Ovary (tissue), 9 donors: ENCODE data around the gene ANTXR2. TPM values are rescaled to one million over a fixed set of nuclear protein-coding genes. Genes with fewer than 3 reads are reported as not detected.

Source experiments
- DNase-seq, 5 donors: peaks; one replicate each; pipeline ENCODE4 v3.0.0-alpha.2; 2019 to 2020
- H3K27ac ChIP-seq, 2 donors: fragments of 200-600 bp; one replicate each; pipeline versions ENCODE4 v1.5.1 to v1.8.0; 2019 to 2022
- H3K27me3 ChIP-seq: fragments of 200-600 bp; one replicate; pipeline ENCODE4 v1.8.0; 2022
- H3K36me3 ChIP-seq: fragments of 200-600 bp; sonication (generic); one replicate; pipeline ENCODE4 v1.5.1; 2019
- H3K4me1 ChIP-seq: one replicate; pipeline ENCODE4 v1.8.1; 2013; ENCODE audit warnings: mild to moderate bottlenecking, moderate library complexity; ENCODE audit not compliant: insufficient read depth
- H3K4me3 ChIP-seq: fragments of 200-600 bp; sonication (generic); one replicate; pipeline ENCODE4 v1.5.1; 2017
- H3K9me3 ChIP-seq, 2 donors: fragments of 200-600 bp in 1 of 2; sonication (generic) in 1 of 2; one replicate each; pipeline versions ENCODE4 v1.5.1 to v1.8.1; 2013 to 2019; ENCODE audit warnings: mild to moderate bottlenecking in 1 of 2, moderate library complexity in 1 of 2
- CTCF ChIP-seq, 3 donors: fragments of 450-650 bp in 2 of 3; fragments of 200-600 bp in 1 of 3; IDR thresholded peaks; one replicate each; pipeline versions ENCODE4 v1.5.1 to v1.8.0; 2016 to 2022; ENCODE audit warnings: antibody characterized with exemption in 3 of 3, mild to moderate bottlenecking in 1 of 3
- EP300 ChIP-seq: sonication (generic); formaldehyde crosslinking; IDR thresholded peaks from one replicate; pipeline ENCODE4 v1.6.1; 2017; ENCODE audit warnings: antibody characterized with exemption
- POLR2A ChIP-seq: fragments of 450-650 bp; IDR thresholded peaks from one replicate; pipeline ENCODE4 v1.6.1; 2017; ENCODE audit warnings: antibody characterized with exemption, mild to moderate bottlenecking, moderate library complexity
- WGBS, 3 donors: extraction: QIAGEN DNeasy Blood & Tissue Kit in 1 of 3; methylation state at CpG; one replicate each; pipeline versions ENCODE4 v1.1.5 to v1.1.7; 2013 to 2017; 5-methylcytosine and 5-hydroxymethylcytosine counted together
- intact Hi-C, 4 donors: fragments of 100-400 bp; cut with DNase I; formaldehyde crosslinking; loops; one replicate each; pipeline versions ENCODE4 v1.11.0 to v1.15.1; 2022 to 2023
- polyA plus RNA-seq, 2 donors: library from polyadenylated mRNA; stranded (reverse); fragments of 200-250 nt in 1 of 2; fragments of 350-450 nt in 1 of 2; fragmentation: Illumina TruSeq in 1 of 2; extraction: RNeasy Lipid Tissue Mini Kit (QIAGEN cat#74804) in 1 of 2; gene quantifications; one replicate each; pipeline ENCODE4 v1.2.3, GENCODE V29; 2013 to 2014
- total RNA-seq, 7 donors: library from RNA; depleted of rRNA in 2 of 7; stranded (reverse); fragments of >200 nt in 2 of 7; fragmentation: NEBNext Ultra II Directional in 3 of 7; extraction: Animal tissue kit (Norgen Biotek cat#: 25700) in 3 of 7; gene quantifications; one replicate each; pipeline versions ENCODE4 v1.1.0 to v1.2.4, GENCODE V29; 2016 to 2023
- donor health status: DM: no; HTN: no; CAD: no; lungs with moderate emphysema.
- donor health status: DM: no; HTN: no; CAD: no.
- donor health status: Bipolar disorder and iron deficiency.
- donor health status: DM: yes; HTN: yes; CAD: no.
- donor health status: DM: no; HTN: no; CAD: no.
- donor health status: DM: yes; HTN: yes; CAD: no.

ANTXR2 gene
- total and polyA plus RNA-seq, 9 donors, result 64.4 to 231 (median 88.7) TPM

GRCh38 chr4:79958466-79959264, 114.4 kb downstream of the ANTXR2 start:
- intact Hi-C loops, result no loop called here
- H3K4me1 ChIP-seq, result no peaks in the 10 kb centered on the region
- H3K27me3 ChIP-seq, result no peaks in the 10 kb centered on the region
- H3K4me3 ChIP-seq, result no peak overlapping the region
- no peak for DNase-seq
- H3K9me3 ChIP-seq, result no peaks in the 10 kb centered on the region
- no peaks in the 10 kb centered on the region for H3K36me3 ChIP-seq
- TF ChIP-seq POLR2A (no peak), EP300 (no peak), CTCF (IDR thresholded peaks at IDR 0.05) (no peak)
- H3K27ac ChIP-seq, result no peak overlapping the region
- 69 to 74% (median 72%) methylated on average over 5 of the region's 5 CpGs for WGBS, 3 donors

- Histone ChIP-seq H3K4me3 (no peak overlapping the region), H3K4me1 (no peaks in the 10 kb centered on the region), H3K36me3 (no peaks in the 10 kb centered on the region), H3K27me3 (no peaks in the 10 kb centered on the region), H3K9me3 (no peaks in the 10 kb centered on the region), H3K27ac (no peak overlapping the region)
- DNase-seq, result no peak
- WGBS, 3 donors, result 96 to 99% (median 98%) methylated on average over 2 of the region's 2 CpGs
- intact Hi-C loops, result no loop called here
- TF ChIP-seq CTCF (IDR thresholded peaks at IDR 0.05) (no peak), POLR2A (no peak), EP300 (no peak)
Measured at GRCh38 chr4:79949178-79949577, 123.9 kb downstream of the ANTXR2 start.

GRCh38 chr4:79948739-79949138, 124.3 kb downstream of the ANTXR2 start:
- no peaks in the 10 kb centered on the region for H3K9me3 ChIP-seq
- no peak overlapping the region for H3K27ac ChIP-seq
- H3K27me3 ChIP-seq, result no peaks in the 10 kb centered on the region
- intact Hi-C loops, result no loop called here
- DNase-seq, result no peak
- no peak overlapping the region for H3K4me3 ChIP-seq
- no peaks in the 10 kb centered on the region for H3K36me3 ChIP-seq
- H3K4me1 ChIP-seq, result no peaks in the 10 kb centered on the region
- TF ChIP-seq CTCF (IDR thresholded peaks at IDR 0.05) (no peak), EP300 (no peak), POLR2A (no peak)

GRCh38 chr4:79948261-79948660, 124.8 kb downstream of the ANTXR2 start:
- Histone ChIP-seq H3K36me3 (no peaks in the 10 kb centered on the region), H3K9me3 (no peaks in the 10 kb centered on the region), H3K4me3 (no peak overlapping the region), H3K27ac (no peak overlapping the region), H3K4me1 (no peaks in the 10 kb centered on the region), H3K27me3 (no peaks in the 10 kb centered on the region)
- DNase-seq, result no peak
- TF ChIP-seq POLR2A (no peak), CTCF (IDR thresholded peaks at IDR 0.05) (no peak)
- 42 to 61% (median 49%) methylated on average over 3 of the region's 3 CpGs for WGBS, 3 donors
- intact Hi-C loops, result no loop called here
